SU-DHL-6 (cell line): ENCODE measurements around the gene HEATR5A.

Source experiments
- H2AFZ ChIP-seq: fragments of 200-600 bp; sonication (generic); 2 replicates; pipeline ENCODE4 v1.6.1; 2014; ENCODE audit warnings: low read depth, mild to moderate bottlenecking, moderate library complexity, mixed read lengths, antibody characterized with exemption, low read length; ENCODE audit not compliant: severe bottlenecking
- H3F3A ChIP-seq: fragments of 200-600 bp; shearing (Covaris generic); 2 replicates; pipeline ENCODE4 v1.6.0; 2016; ENCODE audit warnings: antibody characterized with exemption, mild to moderate bottlenecking; ENCODE audit not compliant: insufficient read depth
- H3K27ac ChIP-seq: fragments of 200-600 bp; sonication (generic); 2 replicates; pipeline ENCODE4 v1.5.1; 2016; ENCODE audit warnings: low read depth, mild to moderate bottlenecking, low read length, moderate library complexity, mixed read lengths
- H3K27me3 ChIP-seq: fragments of 200-600 bp; sonication (generic), shearing (Covaris generic); 2 replicates; pipeline ENCODE4 v1.6.0; 2014; ENCODE audit warnings: mild to moderate bottlenecking, low read length
- H3K36me3 ChIP-seq: fragments of 200-600 bp; sonication (generic); 2 replicates; pipeline ENCODE4 v1.6.1; 2014; ENCODE audit warnings: mild to moderate bottlenecking, low read length, mixed read lengths
- H3K4me2 ChIP-seq: fragments of 300-600, 200-600 bp; shearing (Covaris generic), sonication (generic); 2 replicates; pipeline ENCODE4 v1.6.0; 2014; ENCODE audit warnings: low read length, low read depth, mild to moderate bottlenecking; ENCODE audit not compliant: poor library complexity, severe bottlenecking
- H3K4me3 ChIP-seq: fragments of 200-600 bp; sonication (generic); 2 replicates; pipeline ENCODE4 v1.5.1; 2014; ENCODE audit warnings: antibody characterized with exemption, low read length, mild to moderate bottlenecking, mixed read lengths; ENCODE audit not compliant: insufficient read depth, poor library complexity, severe bottlenecking
- H3K79me2 ChIP-seq: fragments of 200-600 bp; sonication (generic); 2 replicates; pipeline ENCODE4 v1.6.1; 2014; ENCODE audit warnings: mild to moderate bottlenecking, low read length, moderate library complexity; ENCODE audit not compliant: insufficient read depth
- H3K9ac ChIP-seq: fragments of 200-600 bp; sonication (generic); 2 replicates; pipeline ENCODE4 v1.7.0; 2014; ENCODE audit warnings: mild to moderate bottlenecking, low read length
- H3K9me2 ChIP-seq: fragments of 200-600 bp; sonication (generic); replicated peaks from 2 replicates; pipeline ENCODE4 v1.6.1; 2014; ENCODE audit warnings: low read length; ENCODE audit not compliant: insufficient read depth
- H3K9me3 ChIP-seq: fragments of 200-600 bp; sonication (generic); 2 replicates; pipeline ENCODE4 v1.6.1; 2014; ENCODE audit warnings: low read length, mixed read lengths; ENCODE audit not compliant: insufficient read depth
- H4K20me1 ChIP-seq: fragments of 200-600 bp; sonication (generic); 2 replicates; pipeline ENCODE4 v1.6.1; 2014; ENCODE audit warnings: low read depth, mild to moderate bottlenecking, antibody characterized with exemption, low read length, moderate library complexity, mixed read lengths
- EZH2phosphoT487 ChIP-seq: fragments of 200-600 bp; sonication (generic), shearing (Covaris generic); conservative IDR thresholded peaks from 2 replicates; pipeline ENCODE4 v1.6.1; 2018; ENCODE audit warnings: mild to moderate bottlenecking, antibody characterized with exemption, low read length, moderate library complexity, mixed read lengths
- TF ChIP-seq, protein P1 (sequence below): fragments of 200-600 bp; sonication (generic); IDR thresholded peaks from one replicate; pipeline ENCODE4 v1.5.1; 2017; ENCODE audit warnings: antibody characterized with exemption, mild to moderate bottlenecking, low read length, moderate library complexity; ENCODE audit not compliant: insufficient read depth, poor library complexity, severe bottlenecking

The HEATR5A gene

DNA sequence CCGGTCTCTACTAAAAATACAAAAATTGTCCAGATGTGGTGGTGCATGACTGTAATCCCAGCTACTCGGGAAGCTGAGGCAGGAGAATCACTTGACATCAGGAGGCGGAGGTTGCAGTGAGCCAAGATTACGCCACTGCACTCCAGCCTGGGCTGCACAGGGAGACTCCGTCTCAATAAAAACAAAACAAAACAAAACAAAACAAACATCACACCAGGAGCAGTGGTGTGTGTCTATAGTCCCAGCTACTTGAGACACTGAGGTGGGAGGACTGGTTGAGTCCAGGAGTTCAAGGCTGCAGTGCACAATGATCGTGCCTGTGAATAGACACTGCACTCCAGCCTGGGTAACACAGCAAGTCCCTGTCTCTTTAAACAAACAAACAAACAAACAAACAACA, 123.2 kb downstream of the HEATR5A start:
- no peaks in the 10 kb centered on the region for H3K79me2 ChIP-seq

DNA sequence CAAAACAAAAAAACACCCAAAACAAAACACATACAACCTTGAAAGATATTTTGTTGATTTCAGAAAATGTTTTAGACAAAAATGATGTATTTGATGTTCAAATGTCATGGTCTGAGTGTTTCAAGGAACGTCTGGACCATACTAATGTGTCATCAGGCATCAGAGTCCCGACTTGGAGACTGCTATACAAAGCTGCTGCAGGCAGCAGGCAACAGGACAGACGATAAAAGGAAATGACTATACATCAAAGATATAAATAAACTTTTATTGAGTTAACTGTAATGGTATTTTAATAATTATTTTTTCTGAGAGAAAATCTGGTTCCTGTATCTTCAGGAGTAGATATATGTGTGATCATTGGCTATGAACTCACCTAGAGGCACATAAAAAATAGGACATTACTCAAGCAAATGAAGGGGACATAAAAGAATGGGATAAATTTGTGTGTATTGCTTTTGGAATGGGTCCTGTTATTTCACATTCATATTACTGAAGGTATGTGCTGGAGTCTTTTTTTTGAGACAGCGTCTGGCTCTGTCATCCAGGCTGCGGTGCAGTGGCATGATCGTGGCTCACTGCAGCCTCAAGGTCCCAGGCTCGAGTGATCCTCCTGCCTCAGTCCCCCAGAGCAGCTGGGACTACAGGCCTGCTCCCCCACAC, 125.5 kb downstream of the HEATR5A start:
- Histone ChIP-seq H3K9ac (no peak overlapping the region), H3F3A (no peaks in the 10 kb centered on the region), H3K79me2 (no peaks in the 10 kb centered on the region), H3K27me3 (no peaks in the 10 kb centered on the region), H3K9me2 (no peaks in the 10 kb centered on the region), H3K27ac (no peak overlapping the region), H3K4me2 (no peak overlapping the region), H2AFZ (no peak overlapping the region), H3K36me3 (no peaks in the 10 kb centered on the region), H3K9me3 (no peaks in the 10 kb centered on the region), H4K20me1 (no peaks in the 10 kb centered on the region), H3K4me3 (no peak overlapping the region)
- TF ChIP-seq EZH2phosphoT487 = no peak
- TF ChIP-seq, protein P1, sequence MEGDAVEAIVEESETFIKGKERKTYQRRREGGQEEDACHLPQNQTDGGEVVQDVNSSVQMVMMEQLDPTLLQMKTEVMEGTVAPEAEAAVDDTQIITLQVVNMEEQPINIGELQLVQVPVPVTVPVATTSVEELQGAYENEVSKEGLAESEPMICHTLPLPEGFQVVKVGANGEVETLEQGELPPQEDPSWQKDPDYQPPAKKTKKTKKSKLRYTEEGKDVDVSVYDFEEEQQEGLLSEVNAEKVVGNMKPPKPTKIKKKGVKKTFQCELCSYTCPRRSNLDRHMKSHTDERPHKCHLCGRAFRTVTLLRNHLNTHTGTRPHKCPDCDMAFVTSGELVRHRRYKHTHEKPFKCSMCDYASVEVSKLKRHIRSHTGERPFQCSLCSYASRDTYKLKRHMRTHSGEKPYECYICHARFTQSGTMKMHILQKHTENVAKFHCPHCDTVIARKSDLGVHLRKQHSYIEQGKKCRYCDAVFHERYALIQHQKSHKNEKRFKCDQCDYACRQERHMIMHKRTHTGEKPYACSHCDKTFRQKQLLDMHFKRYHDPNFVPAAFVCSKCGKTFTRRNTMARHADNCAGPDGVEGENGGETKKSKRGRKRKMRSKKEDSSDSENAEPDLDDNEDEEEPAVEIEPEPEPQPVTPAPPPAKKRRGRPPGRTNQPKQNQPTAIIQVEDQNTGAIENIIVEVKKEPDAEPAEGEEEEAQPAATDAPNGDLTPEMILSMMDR = no peak

More for the DNA sequence above, 123.2 kb downstream of the HEATR5A start:
- no peak overlapping the region for H3K27ac ChIP-seq
- TF ChIP-seq, protein P1 = no peak
- no peak for TF ChIP-seq EZH2phosphoT487
- no peaks in the 10 kb centered on the region for H3K9me2 ChIP-seq
- no peak overlapping the region for H3K4me3 ChIP-seq
- no peaks in the 10 kb centered on the region for H4K20me1 ChIP-seq
- H2AFZ ChIP-seq = no peak overlapping the region
- H3K9ac ChIP-seq = no peak overlapping the region
- no peaks in the 10 kb centered on the region for H3K9me3 ChIP-seq
- no peaks in the 10 kb centered on the region for H3K36me3 ChIP-seq
- H3K27me3 ChIP-seq = no peaks in the 10 kb centered on the region
- no peaks in the 10 kb centered on the region for H3F3A ChIP-seq
- no peak overlapping the region for H3K4me2 ChIP-seq

- no peak overlapping the region for H3K4me3 ChIP-seq
- H3K27ac ChIP-seq = no peak overlapping the region
- H4K20me1 ChIP-seq = no peaks in the 10 kb centered on the region
- no peak overlapping the region for H3K9ac ChIP-seq
- H3F3A ChIP-seq = no peaks in the 10 kb centered on the region
- no peaks in the 10 kb centered on the region for H3K9me2 ChIP-seq
- TF ChIP-seq, protein P1 = no peak
- TF ChIP-seq EZH2phosphoT487 = no peak
- no peak overlapping the region for H3K4me2 ChIP-seq
- H3K79me2 ChIP-seq = no peaks in the 10 kb centered on the region
- no peaks in the 10 kb centered on the region for H3K27me3 ChIP-seq
- no peaks in the 10 kb centered on the region for H3K9me3 ChIP-seq
- H3K36me3 ChIP-seq = no peaks in the 10 kb centered on the region
- H2AFZ ChIP-seq = no peak overlapping the region
Observed at GRCh38 chr14:31292937-31293616, 127.3 kb downstream of the HEATR5A start.
